Loucy (cell line): Measurements from ENCODE around the gene AFF3.

Experiments used
- H2AFZ ChIP-seq: fragments of 200-600 bp; sonication (generic); 2 replicates; pipeline ENCODE4 v1.6.0; 2016; ENCODE audit warnings: antibody characterized with exemption, mild to moderate bottlenecking, low read length, moderate library complexity
- H3F3A ChIP-seq: fragments of 200-600 bp; 2 replicates; pipeline ENCODE4 v1.6.0; 2016; ENCODE audit warnings: antibody characterized with exemption, low read depth, mild to moderate bottlenecking
- H3K27me3 ChIP-seq: fragments of 200-600 bp; sonication (generic); 2 replicates; pipeline ENCODE4 v1.6.1; 2014; ENCODE audit warnings: low read length, mild to moderate bottlenecking; ENCODE audit not compliant: insufficient read depth, poor library complexity, severe bottlenecking
- H3K36me3 ChIP-seq: fragments of 200-600 bp; sonication (generic); 2 replicates; pipeline ENCODE4 v1.6.1; 2016; ENCODE audit warnings: low read length; ENCODE audit not compliant: insufficient read depth
- H3K4me1 ChIP-seq: fragments of 200-600 bp; sonication (generic); 2 replicates; pipeline ENCODE4 v1.5.1; 2014; ENCODE audit warnings: low read length, mild to moderate bottlenecking; ENCODE audit not compliant: insufficient read depth, poor library complexity, severe bottlenecking
- H3K4me2 ChIP-seq: fragments of 200-600 bp; sonication (generic); 2 replicates; pipeline ENCODE4 v1.6.0; 2014; ENCODE audit warnings: antibody characterized with exemption, low read length, low read depth, mild to moderate bottlenecking; ENCODE audit not compliant: poor library complexity, severe bottlenecking
- H3K4me3 ChIP-seq: fragments of 200-600 bp; sonication (generic); 2 replicates; pipeline ENCODE4 v1.5.1; 2014; ENCODE audit warnings: low read length, mild to moderate bottlenecking, mixed read lengths; ENCODE audit not compliant: poor library complexity, severe bottlenecking
- H3K79me2 ChIP-seq: fragments of 200-600 bp; sonication (generic); 2 replicates; pipeline ENCODE4 v1.6.1; 2014; ENCODE audit warnings: low read length; ENCODE audit not compliant: insufficient read depth
- H3K9ac ChIP-seq: fragments of 200-600 bp; sonication (generic); 2 replicates; pipeline ENCODE4 v1.6.0; 2014; ENCODE audit warnings: mild to moderate bottlenecking, low read depth, low read length, moderate library complexity; ENCODE audit not compliant: poor library complexity, severe bottlenecking
- H3K9me2 ChIP-seq: fragments of 200-600 bp; sonication (generic); replicated peaks from 2 replicates; pipeline ENCODE4 v1.6.1; 2016; ENCODE audit warnings: low read depth, low read length, mixed read lengths
- H3K9me3 ChIP-seq: fragments of 200-600 bp; sonication (generic); 2 replicates; pipeline ENCODE4 v1.6.1; 2014; ENCODE audit warnings: mild to moderate bottlenecking, antibody characterized with exemption, low read length, low read depth; ENCODE audit not compliant: insufficient read depth
- H4K20me1 ChIP-seq: fragments of 200-600 bp; sonication (generic); 2 replicates; pipeline ENCODE4 v1.6.0; 2014; ENCODE audit warnings: antibody characterized with exemption, low read length, mild to moderate bottlenecking; ENCODE audit not compliant: insufficient read depth, poor library complexity, severe bottlenecking
- EZH2phosphoT487 ChIP-seq: fragments of 200-600 bp; IDR thresholded peaks from 2 replicates; pipeline ENCODE4 v1.6.1; 2018; ENCODE audit warnings: antibody characterized with exemption, mild to moderate bottlenecking, moderate library complexity, borderline replicate concordance
- TF ChIP-seq, protein P1 (sequence below): fragments of 200-600 bp; sonication (generic); conservative IDR thresholded peaks from 2 replicates; pipeline ENCODE4 v1.5.1; 2014; ENCODE audit warnings: mild to moderate bottlenecking, antibody characterized with exemption, low read length

The AFF3 gene

DNA sequence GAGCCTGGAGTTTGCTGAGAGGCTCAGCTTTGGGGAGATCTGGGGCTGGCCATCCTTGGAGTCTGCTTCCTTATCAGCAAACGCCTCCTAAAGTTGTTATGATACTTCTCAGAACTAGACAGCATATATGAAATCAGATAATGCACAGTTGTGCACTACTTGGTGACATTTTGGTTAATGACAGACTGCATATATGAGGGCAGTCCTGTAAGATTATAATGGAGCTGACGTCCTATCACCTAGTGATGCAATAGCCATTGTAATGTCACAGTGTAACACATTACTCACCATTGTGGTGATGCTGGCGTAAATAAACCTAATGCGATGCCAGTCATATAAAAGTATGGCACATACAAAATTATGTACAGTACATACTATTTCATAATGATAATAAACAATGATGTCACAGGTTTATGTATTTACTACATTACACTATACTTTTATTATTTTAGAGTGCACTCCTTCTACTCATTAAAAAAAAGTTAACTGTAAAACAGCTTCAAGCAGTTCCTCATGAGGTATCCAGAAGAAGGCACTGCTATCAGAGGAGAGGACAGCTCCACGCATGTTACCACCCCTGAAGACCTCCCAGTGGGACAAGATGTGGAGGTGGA is 354.5 kb downstream of the AFF3 start:
- Histone ChIP-seq H3K9me2 (no peaks in the 10 kb centered on the region), H3K4me3 (no peak overlapping the region), H3K36me3 (no peaks in the 10 kb centered on the region), H3K4me2 (no peak overlapping the region), H3K79me2 (no peaks in the 10 kb centered on the region), H3K9ac (no peak overlapping the region), H4K20me1 (no peaks in the 10 kb centered on the region), H2AFZ (no peak overlapping the region), H3K4me1 (no peaks in the 10 kb centered on the region), H3K27me3 (no peaks in the 10 kb centered on the region), H3F3A (no peaks in the 10 kb centered on the region), H3K9me3 (no peaks in the 10 kb centered on the region)
- TF ChIP-seq, protein P1, sequence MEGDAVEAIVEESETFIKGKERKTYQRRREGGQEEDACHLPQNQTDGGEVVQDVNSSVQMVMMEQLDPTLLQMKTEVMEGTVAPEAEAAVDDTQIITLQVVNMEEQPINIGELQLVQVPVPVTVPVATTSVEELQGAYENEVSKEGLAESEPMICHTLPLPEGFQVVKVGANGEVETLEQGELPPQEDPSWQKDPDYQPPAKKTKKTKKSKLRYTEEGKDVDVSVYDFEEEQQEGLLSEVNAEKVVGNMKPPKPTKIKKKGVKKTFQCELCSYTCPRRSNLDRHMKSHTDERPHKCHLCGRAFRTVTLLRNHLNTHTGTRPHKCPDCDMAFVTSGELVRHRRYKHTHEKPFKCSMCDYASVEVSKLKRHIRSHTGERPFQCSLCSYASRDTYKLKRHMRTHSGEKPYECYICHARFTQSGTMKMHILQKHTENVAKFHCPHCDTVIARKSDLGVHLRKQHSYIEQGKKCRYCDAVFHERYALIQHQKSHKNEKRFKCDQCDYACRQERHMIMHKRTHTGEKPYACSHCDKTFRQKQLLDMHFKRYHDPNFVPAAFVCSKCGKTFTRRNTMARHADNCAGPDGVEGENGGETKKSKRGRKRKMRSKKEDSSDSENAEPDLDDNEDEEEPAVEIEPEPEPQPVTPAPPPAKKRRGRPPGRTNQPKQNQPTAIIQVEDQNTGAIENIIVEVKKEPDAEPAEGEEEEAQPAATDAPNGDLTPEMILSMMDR, result no peak
- TF ChIP-seq EZH2phosphoT487, result no peak

DNA sequence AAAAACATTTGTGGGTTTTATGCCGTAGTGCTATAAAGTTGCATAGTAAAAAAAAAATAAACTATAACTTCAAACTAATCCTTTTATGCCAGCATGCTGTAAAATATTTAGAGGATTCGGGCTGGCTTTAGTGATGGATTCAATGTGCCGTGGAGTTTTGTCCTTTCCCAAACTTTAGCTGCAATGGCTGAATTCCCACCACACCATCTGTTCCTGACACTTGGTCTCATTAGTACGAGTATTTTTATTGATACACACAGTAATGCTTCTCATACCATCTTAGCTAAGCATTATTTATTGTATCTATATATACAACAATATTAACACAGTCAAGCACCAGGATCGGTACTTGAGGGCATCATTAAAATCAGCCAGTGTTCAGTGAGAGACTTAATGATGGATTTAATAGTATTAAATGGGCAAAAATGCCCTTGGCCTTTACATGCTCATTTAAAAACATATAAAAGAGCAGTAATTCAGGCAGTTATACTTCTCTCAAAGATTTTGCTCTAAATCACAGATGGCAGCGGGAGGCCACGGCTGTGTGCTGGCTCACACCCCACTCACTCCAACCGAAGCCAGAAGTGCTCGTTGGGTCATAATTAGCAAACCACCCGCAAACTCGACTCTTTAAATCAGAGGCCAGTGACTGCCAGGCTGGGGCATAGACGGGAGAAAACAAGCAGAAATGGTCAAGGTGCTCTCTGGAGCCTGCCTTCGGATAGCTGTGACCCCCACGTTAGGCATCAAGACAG is 355.6 kb downstream of the AFF3 start:
- H3K4me2 ChIP-seq, result no peak overlapping the region
- H3K36me3 ChIP-seq, result no peaks in the 10 kb centered on the region
- H3K27me3 ChIP-seq, result no peaks in the 10 kb centered on the region
- no peaks in the 10 kb centered on the region for H3K9me2 ChIP-seq
- no peaks in the 10 kb centered on the region for H3K9me3 ChIP-seq
- TF ChIP-seq EZH2phosphoT487, result no peak
- TF ChIP-seq, protein P1, result no peak
- H3K4me3 ChIP-seq, result no peak overlapping the region
- H2AFZ ChIP-seq, result no peak overlapping the region
- H3F3A ChIP-seq, result no peaks in the 10 kb centered on the region
- no peak overlapping the region for H3K9ac ChIP-seq
- H3K4me1 ChIP-seq, result no peaks in the 10 kb centered on the region
- no peaks in the 10 kb centered on the region for H4K20me1 ChIP-seq
- no peaks in the 10 kb centered on the region for H3K79me2 ChIP-seq

DNA sequence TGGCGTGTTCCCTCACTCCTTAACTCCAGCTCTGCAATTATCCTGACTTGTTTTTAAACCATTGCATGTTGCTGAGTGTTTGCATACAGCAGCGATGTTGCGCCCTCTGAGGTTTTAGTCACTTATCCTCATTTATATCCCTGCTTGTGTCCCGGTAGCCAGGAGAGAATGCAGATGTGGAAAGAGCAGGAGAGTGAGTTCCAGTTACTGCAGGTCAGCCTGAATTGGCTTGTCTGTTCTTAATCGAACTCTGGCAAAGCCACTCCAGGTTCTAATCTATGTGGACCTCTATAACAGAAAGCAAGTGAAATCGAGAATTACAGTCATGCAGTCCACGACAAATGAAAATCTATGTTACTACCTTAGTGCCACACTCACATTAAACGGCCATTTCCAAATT is 357.4 kb downstream of the AFF3 start:
- no peak overlapping the region for H3K4me3 ChIP-seq
- H3K4me2 ChIP-seq, result no peak overlapping the region
- H3K27me3 ChIP-seq, result no peaks in the 10 kb centered on the region
- no peaks in the 10 kb centered on the region for H3K9me2 ChIP-seq
- H3K36me3 ChIP-seq, result no peaks in the 10 kb centered on the region
- no peak overlapping the region for H3K9ac ChIP-seq
- H3K4me1 ChIP-seq, result no peaks in the 10 kb centered on the region
- H2AFZ ChIP-seq, result no peak overlapping the region
- H3K9me3 ChIP-seq, result no peaks in the 10 kb centered on the region
- H3F3A ChIP-seq, result no peaks in the 10 kb centered on the region
- TF ChIP-seq EZH2phosphoT487, result no peak
- TF ChIP-seq, protein P1, result no peak
- no peaks in the 10 kb centered on the region for H3K79me2 ChIP-seq
- no peaks in the 10 kb centered on the region for H4K20me1 ChIP-seq
